ENCODE data around the gene SPON2.

SPON2 gene

GRCh38 chr4:1154523-1155182 lies 17.7 kb downstream of the SPON2 start:
- no peak for TF ChIP-seq TCF4 (CRISPR knock-in tag; IDR thresholded peaks at IDR 0.05; ENCODE audit: borderline replicate concordance)
- no peak for TF ChIP-seq ZC3H10 (CRISPR knock-in tag; IDR thresholded peaks at IDR 0.05)
- TF ChIP-seq, protein P1, sequence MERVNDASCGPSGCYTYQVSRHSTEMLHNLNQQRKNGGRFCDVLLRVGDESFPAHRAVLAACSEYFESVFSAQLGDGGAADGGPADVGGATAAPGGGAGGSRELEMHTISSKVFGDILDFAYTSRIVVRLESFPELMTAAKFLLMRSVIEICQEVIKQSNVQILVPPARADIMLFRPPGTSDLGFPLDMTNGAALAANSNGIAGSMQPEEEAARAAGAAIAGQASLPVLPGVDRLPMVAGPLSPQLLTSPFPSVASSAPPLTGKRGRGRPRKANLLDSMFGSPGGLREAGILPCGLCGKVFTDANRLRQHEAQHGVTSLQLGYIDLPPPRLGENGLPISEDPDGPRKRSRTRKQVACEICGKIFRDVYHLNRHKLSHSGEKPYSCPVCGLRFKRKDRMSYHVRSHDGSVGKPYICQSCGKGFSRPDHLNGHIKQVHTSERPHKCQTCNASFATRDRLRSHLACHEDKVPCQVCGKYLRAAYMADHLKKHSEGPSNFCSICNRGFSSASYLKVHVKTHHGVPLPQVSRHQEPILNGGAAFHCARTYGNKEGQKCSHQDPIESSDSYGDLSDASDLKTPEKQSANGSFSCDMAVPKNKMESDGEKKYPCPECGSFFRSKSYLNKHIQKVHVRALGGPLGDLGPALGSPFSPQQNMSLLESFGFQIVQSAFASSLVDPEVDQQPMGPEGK (CRISPR knock-in tag; IDR thresholded peaks at IDR 0.05; ENCODE audit: borderline replicate concordance) = no peak
- TF ChIP-seq ARNTL (CRISPR knock-in tag; IDR thresholded peaks at IDR 0.05; ENCODE audit: borderline replicate concordance, low read depth) = no peak
- no peak for TF ChIP-seq OSR1 (CRISPR knock-in tag; IDR thresholded peaks at IDR 0.05)
- TF ChIP-seq RARB (CRISPR knock-in tag; IDR thresholded peaks at IDR 0.05) = no peak
- no peak for TF ChIP-seq TOX (CRISPR knock-in tag; IDR thresholded peaks at IDR 0.05; ENCODE audit: borderline replicate concordance)
- no peak for TF ChIP-seq ISL1 (CRISPR knock-in tag; IDR thresholded peaks at IDR 0.05)
- no peak for TF ChIP-seq ZFP30 (CRISPR knock-in tag; IDR thresholded peaks at IDR 0.05)
- TF ChIP-seq PPARA (CRISPR knock-in tag; IDR thresholded peaks at IDR 0.05; ENCODE audit: borderline replicate concordance) = no peak
- TF ChIP-seq SNAI2 (CRISPR knock-in tag; IDR thresholded peaks at IDR 0.05) = no peak
- TF ChIP-seq CSDC2 (CRISPR knock-in tag; IDR thresholded peaks at IDR 0.05) = no peak
- TF ChIP-seq, protein P2, sequence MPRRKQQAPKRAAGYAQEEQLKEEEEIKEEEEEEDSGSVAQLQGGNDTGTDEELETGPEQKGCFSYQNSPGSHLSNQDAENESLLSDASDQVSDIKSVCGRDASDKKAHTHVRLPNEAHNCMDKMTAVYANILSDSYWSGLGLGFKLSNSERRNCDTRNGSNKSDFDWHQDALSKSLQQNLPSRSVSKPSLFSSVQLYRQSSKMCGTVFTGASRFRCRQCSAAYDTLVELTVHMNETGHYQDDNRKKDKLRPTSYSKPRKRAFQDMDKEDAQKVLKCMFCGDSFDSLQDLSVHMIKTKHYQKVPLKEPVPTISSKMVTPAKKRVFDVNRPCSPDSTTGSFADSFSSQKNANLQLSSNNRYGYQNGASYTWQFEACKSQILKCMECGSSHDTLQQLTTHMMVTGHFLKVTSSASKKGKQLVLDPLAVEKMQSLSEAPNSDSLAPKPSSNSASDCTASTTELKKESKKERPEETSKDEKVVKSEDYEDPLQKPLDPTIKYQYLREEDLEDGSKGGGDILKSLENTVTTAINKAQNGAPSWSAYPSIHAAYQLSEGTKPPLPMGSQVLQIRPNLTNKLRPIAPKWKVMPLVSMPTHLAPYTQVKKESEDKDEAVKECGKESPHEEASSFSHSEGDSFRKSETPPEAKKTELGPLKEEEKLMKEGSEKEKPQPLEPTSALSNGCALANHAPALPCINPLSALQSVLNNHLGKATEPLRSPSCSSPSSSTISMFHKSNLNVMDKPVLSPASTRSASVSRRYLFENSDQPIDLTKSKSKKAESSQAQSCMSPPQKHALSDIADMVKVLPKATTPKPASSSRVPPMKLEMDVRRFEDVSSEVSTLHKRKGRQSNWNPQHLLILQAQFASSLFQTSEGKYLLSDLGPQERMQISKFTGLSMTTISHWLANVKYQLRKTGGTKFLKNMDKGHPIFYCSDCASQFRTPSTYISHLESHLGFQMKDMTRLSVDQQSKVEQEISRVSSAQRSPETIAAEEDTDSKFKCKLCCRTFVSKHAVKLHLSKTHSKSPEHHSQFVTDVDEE (CRISPR knock-in tag; IDR thresholded peaks at IDR 0.05) = no peak
- no peak for TF ChIP-seq CREB5 (CRISPR knock-in tag; IDR thresholded peaks at IDR 0.05; ENCODE audit: low read depth)
- ATAC-seq = no peak; the same call in 2 of the 3 replicates

DNA sequence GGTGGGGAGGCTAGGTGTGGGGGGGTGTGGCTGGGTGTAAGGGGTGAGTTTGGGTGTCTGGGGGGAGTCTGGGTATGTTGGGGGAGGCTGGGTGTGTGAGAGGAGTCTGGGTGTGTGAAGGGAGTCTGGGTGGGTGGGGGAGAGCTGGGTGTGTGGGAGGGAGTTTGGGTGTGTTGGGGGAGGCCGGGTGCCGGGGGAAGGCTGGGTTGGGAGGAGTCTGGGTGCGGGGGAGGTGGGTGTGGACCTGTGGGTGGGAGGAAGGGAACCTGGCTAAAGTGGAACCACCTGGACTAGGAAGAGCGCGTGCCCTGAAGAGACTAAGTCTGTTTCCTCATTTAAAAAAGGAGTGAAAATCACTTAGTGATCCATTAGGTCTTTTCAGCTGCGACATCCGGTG lies 18.3 kb downstream of the SPON2 start:
- ATAC-seq = no peak
- TF ChIP-seq, protein P2 (CRISPR knock-in tag; IDR thresholded peaks at IDR 0.05) = no peak

- ATAC-seq = no peak
- TF ChIP-seq ZNF565 (CRISPR knock-in tag; conservative IDR thresholded peaks at IDR 0.05; ENCODE audit: low read depth) (no peak), ZC3H10 (CRISPR knock-in tag; IDR thresholded peaks at IDR 0.05) (no peak), SNAI2 (CRISPR knock-in tag; IDR thresholded peaks at IDR 0.05) (no peak), ZFP30 (CRISPR knock-in tag; IDR thresholded peaks at IDR 0.05) (no peak), OSR1 (CRISPR knock-in tag; IDR thresholded peaks at IDR 0.05) (no peak), TOX (CRISPR knock-in tag; IDR thresholded peaks at IDR 0.05; ENCODE audit: borderline replicate concordance) (no peak), ARNTL (CRISPR knock-in tag; IDR thresholded peaks at IDR 0.05; ENCODE audit: borderline replicate concordance, low read depth) (no peak), ZNF70 (CRISPR knock-in tag; IDR thresholded peaks at IDR 0.05) (no peak), TCF4 (CRISPR knock-in tag; IDR thresholded peaks at IDR 0.05; ENCODE audit: borderline replicate concordance) (no peak), BACH2 (CRISPR knock-in tag; IDR thresholded peaks at IDR 0.05; ENCODE audit: borderline replicate concordance) (no peak), ZFP3 (CRISPR knock-in tag; IDR thresholded peaks at IDR 0.05) (no peak), ISL1 (CRISPR knock-in tag; IDR thresholded peaks at IDR 0.05) (no peak), PPARA (CRISPR knock-in tag; IDR thresholded peaks at IDR 0.05; ENCODE audit: borderline replicate concordance) (no peak)
- TF ChIP-seq, protein P1 (CRISPR knock-in tag; IDR thresholded peaks at IDR 0.05; ENCODE audit: borderline replicate concordance) = no peak
- TF ChIP-seq, protein P2 (CRISPR knock-in tag; IDR thresholded peaks at IDR 0.05) = no peak
- TF ChIP-seq, protein P3, sequence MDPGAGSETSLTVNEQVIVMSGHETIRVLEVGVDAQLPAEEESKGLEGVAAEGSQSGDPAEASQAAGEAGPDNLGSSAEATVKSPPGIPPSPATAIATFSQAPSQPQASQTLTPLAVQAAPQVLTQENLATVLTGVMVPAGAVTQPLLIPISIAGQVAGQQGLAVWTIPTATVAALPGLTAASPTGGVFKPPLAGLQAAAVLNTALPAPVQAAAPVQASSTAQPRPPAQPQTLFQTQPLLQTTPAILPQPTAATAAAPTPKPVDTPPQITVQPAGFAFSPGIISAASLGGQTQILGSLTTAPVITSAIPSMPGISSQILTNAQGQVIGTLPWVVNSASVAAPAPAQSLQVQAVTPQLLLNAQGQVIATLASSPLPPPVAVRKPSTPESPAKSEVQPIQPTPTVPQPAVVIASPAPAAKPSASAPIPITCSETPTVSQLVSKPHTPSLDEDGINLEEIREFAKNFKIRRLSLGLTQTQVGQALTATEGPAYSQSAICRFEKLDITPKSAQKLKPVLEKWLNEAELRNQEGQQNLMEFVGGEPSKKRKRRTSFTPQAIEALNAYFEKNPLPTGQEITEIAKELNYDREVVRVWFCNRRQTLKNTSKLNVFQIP (CRISPR knock-in tag; IDR thresholded peaks at IDR 0.05; ENCODE audit: borderline replicate concordance, low read depth) = no peak
Observed at GRCh38 chr4:1153567-1154090, 18.8 kb downstream of the SPON2 start.
